Measurements from ENCODE around the gene MRGPRD.

- no peak for TF ChIP-seq EZH2phosphoT487 (IDR thresholded peaks at IDR 0.05; ENCODE audit: borderline replicate concordance)
- no peak for TF ChIP-seq CTCF (conservative IDR thresholded peaks at IDR 0.05; ENCODE audit: low read length)
Measured at GRCh38 chr11:68994894-68995285, 14.1 kb upstream of the MRGPRD start.

Data from Loucy (cell line).